ENCODE results near the gene BEX2.

DNA sequence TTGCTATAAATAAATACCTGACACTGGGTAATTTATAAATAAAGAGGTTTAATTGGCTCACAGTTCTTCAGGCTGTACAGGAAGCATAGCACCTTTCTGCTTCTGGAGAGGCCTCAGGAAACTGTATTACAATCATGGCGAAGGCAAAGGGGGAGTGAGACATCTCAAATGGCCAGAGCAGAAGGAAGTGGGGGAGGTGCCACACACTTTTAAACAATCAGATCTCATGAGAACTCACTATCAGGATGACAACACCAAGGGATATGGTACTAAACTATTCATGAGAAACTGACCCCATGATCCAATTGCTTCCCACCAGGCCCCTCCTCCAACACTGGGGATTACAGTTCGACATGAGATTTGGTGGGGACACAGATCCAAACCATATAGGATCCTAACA lies 33.8 kb upstream of the BEX2 start:
- TF ChIP-seq, protein P1, sequence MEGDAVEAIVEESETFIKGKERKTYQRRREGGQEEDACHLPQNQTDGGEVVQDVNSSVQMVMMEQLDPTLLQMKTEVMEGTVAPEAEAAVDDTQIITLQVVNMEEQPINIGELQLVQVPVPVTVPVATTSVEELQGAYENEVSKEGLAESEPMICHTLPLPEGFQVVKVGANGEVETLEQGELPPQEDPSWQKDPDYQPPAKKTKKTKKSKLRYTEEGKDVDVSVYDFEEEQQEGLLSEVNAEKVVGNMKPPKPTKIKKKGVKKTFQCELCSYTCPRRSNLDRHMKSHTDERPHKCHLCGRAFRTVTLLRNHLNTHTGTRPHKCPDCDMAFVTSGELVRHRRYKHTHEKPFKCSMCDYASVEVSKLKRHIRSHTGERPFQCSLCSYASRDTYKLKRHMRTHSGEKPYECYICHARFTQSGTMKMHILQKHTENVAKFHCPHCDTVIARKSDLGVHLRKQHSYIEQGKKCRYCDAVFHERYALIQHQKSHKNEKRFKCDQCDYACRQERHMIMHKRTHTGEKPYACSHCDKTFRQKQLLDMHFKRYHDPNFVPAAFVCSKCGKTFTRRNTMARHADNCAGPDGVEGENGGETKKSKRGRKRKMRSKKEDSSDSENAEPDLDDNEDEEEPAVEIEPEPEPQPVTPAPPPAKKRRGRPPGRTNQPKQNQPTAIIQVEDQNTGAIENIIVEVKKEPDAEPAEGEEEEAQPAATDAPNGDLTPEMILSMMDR (IDR thresholded peaks at IDR 0.05), result no peak
- no peak for TF ChIP-seq ZFX (IDR thresholded peaks at IDR 0.05; ENCODE audit: borderline replicate concordance)

Data from 22Rv1 (cell line).